K562 (cell line): ENCODE measurements around the gene ARHGAP9. TPM values are rescaled to one million over a fixed set of nuclear protein-coding genes. Genes with fewer than 3 reads are reported as not detected.

Source experiments
- ATAC-seq: fragments of 200-7000 bp; cut with Tn5 transposase; 3 replicates; pipeline ENCODE4 v1.9.1; 2020; ENCODE audit warnings: moderate library complexity
- BruUV-seq: library from RNA; stranded (reverse); fragments of 400-500 nt; replicated peaks from 2 replicates; lab custom pipeline; 2021; lab: Mats Ljungman, UMichigan
- CTCF ChIA-PET: fragments of 300-600 bp; formaldehyde crosslinking; extraction: SDS; loops from one replicate; lab custom pipeline; 2021; ENCODE audit warnings: low intra/inter-chr PET ratio; lab: Yijun Ruan, JAX
- POLR2A ChIA-PET: fragments of 300-600, 350-650 bp; sonication (Branson Sonifier 250); formaldehyde crosslinking; extraction: SDS; loops from one replicate; lab custom pipeline; 2021; ENCODE audit warnings: antibody characterized with exemption, inconsistent platforms; lab: Yijun Ruan, JAX
- DNase-seq, 4 experiments: peaks; one replicate each; pipeline versions ENCODE4 v3.0.0 to v3.0.0-alpha.2; 2011 to 2018; ENCODE audit warnings: low spot score in 3 of 4, mixed read lengths in 3 of 4; ENCODE audit errors: extremely low read depth in 1 of 4
- FAIRE-seq: peaks from 2 replicates; lab custom pipeline; 2011; peaks lifted over from hg19 to GRCh38; lab: Jason Lieb, UNC
- H2AFZ ChIP-seq: 2 replicates; pipeline ENCODE4 v1.6.0; 2011; ENCODE audit warnings: low read depth, low read length, control low read depth, inconsistent platforms
- H3K27ac ChIP-seq: fragments of 200-600 bp; 3 replicates; pipeline ENCODE4 v1.8.0; 2011; ENCODE audit warnings: low read depth, mild to moderate bottlenecking, control low read depth, inconsistent platforms, low read length, moderate library complexity, mixed read lengths; ENCODE audit errors: extremely low read depth
- H3K27me3 ChIP-seq, 2 experiments: fragments of 300-600 bp in 1 of 2; 2 replicates in 1 of 2; 3 replicates in 1 of 2; pipeline versions ENCODE4 v1.6.0 to v1.8.0; 2011; ENCODE audit warnings: inconsistent platforms in 2 of 2, low read length in 2 of 2, mild to moderate bottlenecking in 1 of 2, mixed read lengths in 1 of 2, moderate library complexity in 1 of 2; ENCODE audit not compliant: control insufficient read depth in 2 of 2, insufficient read depth in 2 of 2
- H3K36me3 ChIP-seq: fragments of 300-600 bp; 3 replicates; pipeline ENCODE4 v1.8.0; 2011; ENCODE audit warnings: mild to moderate bottlenecking, low read length, inconsistent platforms; ENCODE audit not compliant: control insufficient read depth, insufficient read depth
- H3K4me1 ChIP-seq, 2 experiments: fragments of 200-600 bp in 1 of 2; replicated peaks in 1 of 2; 2 replicates in 1 of 2; 3 replicates in 1 of 2; pipeline versions ENCODE4 v1.5.1 to v1.8.0; 2011; ENCODE audit warnings: inconsistent platforms in 2 of 2, low read length in 2 of 2, mild to moderate bottlenecking in 1 of 2, mixed read lengths in 1 of 2, moderate library complexity in 1 of 2; ENCODE audit not compliant: control insufficient read depth in 2 of 2, insufficient read depth in 2 of 2
- H3K4me2 ChIP-seq: 2 replicates; pipeline ENCODE4 v1.6.1; 2011; ENCODE audit warnings: low read length, control low read depth, inconsistent platforms, mixed read lengths; ENCODE audit not compliant: insufficient read depth
- H3K4me3 ChIP-seq: fragments of 200-600 bp; sonication (generic), shearing (Covaris generic); 2 replicates; pipeline ENCODE4 v1.5.1; 2016; ENCODE audit warnings: control low read depth, inconsistent platforms
- H3K79me2 ChIP-seq: fragments of 200-600 bp; 3 replicates; pipeline ENCODE4 v1.8.0; 2011; ENCODE audit warnings: low read length, inconsistent platforms; ENCODE audit not compliant: control insufficient read depth, insufficient read depth
- H3K9ac ChIP-seq, 2 experiments: 2 replicates each; pipeline versions ENCODE4 v1.6.0 to v1.6.1; 2011; ENCODE audit warnings: low read depth in 2 of 2, low read length in 2 of 2, control low read depth in 1 of 2, inconsistent platforms in 1 of 2, mild to moderate bottlenecking in 1 of 2, mixed read lengths in 1 of 2; ENCODE audit not compliant: insufficient read depth in 1 of 2
- H3K9me1 ChIP-seq: one replicate; pipeline ENCODE4 v1.6.0; 2011; ENCODE audit warnings: inconsistent platforms, mild to moderate bottlenecking, low read length, moderate library complexity; ENCODE audit not compliant: control insufficient read depth, insufficient read depth
- H3K9me3 ChIP-seq: replicated peaks from 2 replicates; pipeline ENCODE4 v1.5.1; 2011; ENCODE audit warnings: low read depth, low read length, inconsistent platforms; ENCODE audit not compliant: control insufficient read depth, insufficient read depth
- H4K20me1 ChIP-seq: replicated peaks from 2 replicates; pipeline ENCODE4 v1.6.1; 2011; ENCODE audit warnings: low read length, inconsistent platforms, mixed read lengths; ENCODE audit not compliant: control insufficient read depth, insufficient read depth
- ZFX ChIP-seq: sonication (generic); formaldehyde crosslinking; IDR thresholded peaks from 2 replicates; pipeline ENCODE4 v1.8.0; 2022; ENCODE audit warnings: mild to moderate bottlenecking, missing genetic modification reagents, moderate library complexity
- ZNF143 ChIP-seq: sonication (generic); formaldehyde crosslinking; IDR thresholded peaks from 2 replicates; pipeline ENCODE4 v1.9.0; 2022; ENCODE audit warnings: mild to moderate bottlenecking, missing genetic modification reagents
- ZNF175 ChIP-seq: fragments of 200-800 bp; sonication (Bioruptor generic); IDR thresholded peaks from 2 replicates; pipeline ENCODE4 v1.6.1; 2016; ENCODE audit warnings: low read depth, mild to moderate bottlenecking, missing genetic modification characterization, missing compliant biosample characterization
- WGBS: fragments of 100-300 bp; shearing (Covaris generic); methylation state at CpG from one replicate; pipeline ENCODE4 v1.1.6; 2016; ENCODE audit warnings: low coverage, mixed read lengths; ENCODE audit not compliant: insufficient coverage; ENCODE audit errors: missing lambda C conversion rate; 5-methylcytosine and 5-hydroxymethylcytosine counted together
- in situ Hi-C: fragments of 300-500 bp; cut with MboI; formaldehyde crosslinking; loops from 4 replicates; pipeline ENCODE4 v1.15.0; 2018; ENCODE audit warnings: inconsistent platforms, mixed read lengths
- intact Hi-C: fragments of 100-400 bp; cut with micrococcal nuclease; formaldehyde crosslinking; loops from 2 replicates; pipeline ENCODE4 v1.14.2; 2022
- polyA plus RNA-seq, 8 experiments: library from polyadenylated mRNA; depleted of rRNA in 4 of 8; stranded (reverse) in 5 of 8; unstranded in 3 of 8; fragments of >200 nt; fragmentation: Nextera tagmentation in 2 of 8; fragmentation: Illumina TruSeq in 1 of 8; extraction: Ambion mirVana in 2 of 8; extraction: Trizol in 1 of 8; gene quantifications; 2 replicates each; pipeline versions ENCODE4 v1.2.1 to v1.2.3, GENCODE V29; 2011 to 2014; ENCODE audit warnings: inconsistent platforms in 1 of 8, missing spikeins in 1 of 8
- total RNA-seq, 7 experiments: library from RNA; depleted of rRNA in 6 of 7; stranded (reverse); fragments of >200 nt in 6 of 7; fragmentation: Illumina TruSeq in 2 of 7; extraction: Trizol in 2 of 7; gene quantifications; 2 replicates each; pipeline versions ENCODE4 v1.2.1 to v1.2.3, GENCODE V29; 2011 to 2021; ENCODE audit warnings: low replicate concordance in 1 of 7
- TF ChIP-seq, protein P1 (sequence below): sonication (generic); formaldehyde crosslinking; IDR thresholded peaks from 2 replicates; pipeline ENCODE4 v1.9.0; 2022; ENCODE audit warnings: mild to moderate bottlenecking, missing genetic modification reagents

Gene ARHGAP9
- total and polyA plus RNA-seq, 9 of the 15 experiments (the other 6 are each of a cell fraction or from before 2014, with no cell fraction given), result 1.5 to 10.2 (median 5.1) TPM

DNA sequence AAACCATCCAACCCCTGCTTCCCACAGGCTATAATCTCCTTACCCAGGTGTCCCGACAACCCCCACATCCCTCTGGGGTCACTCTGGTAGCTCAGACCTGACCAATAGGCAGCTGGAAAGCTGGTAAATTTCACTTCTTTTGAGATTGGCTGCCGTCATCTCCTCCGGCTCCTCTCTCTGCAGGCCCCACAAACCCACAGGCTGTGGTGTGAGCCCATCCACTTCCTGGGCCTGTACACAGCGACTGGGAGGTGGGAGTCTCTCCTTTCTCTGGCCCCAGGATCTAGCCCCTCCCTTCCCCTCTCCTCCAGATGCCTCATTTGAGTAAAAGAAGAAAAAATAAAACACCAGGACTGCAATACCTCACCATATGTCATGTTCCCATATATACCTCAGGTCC, 44.4 kb downstream of the ARHGAP9 start:
- in situ Hi-C loops, result no loop called here
- BruUV-seq, result no TSS peak
- Histone ChIP-seq H2AFZ (peak overlapping the region; percentile 70), H3K4me2 (no peak overlapping the region), H3K9me1 (no peaks in the 10 kb centered on the region), H3K4me1 (peaks cover 9 to 13% of the 10 kb centered on the region in 2 experiments; a peak in 4 of 5 replicates), H3K27ac (no peak overlapping the region), H3K27me3 (no peaks in the 10 kb centered on the region), H3K4me3 (no peak overlapping the region), H3K9me3 (no peaks in the 10 kb centered on the region), H4K20me1 (no peaks in the 10 kb centered on the region), H3K9ac (peak overlapping the region in 1 of 2 experiments; percentile 63; a peak in 2 of 4 replicates), H3K79me2 (peaks cover 9% of the 10 kb centered on the region; the same call in 1 of the 3 replicates), H3K36me3 (no peaks in the 10 kb centered on the region)
- intact Hi-C loops, result no loop called here
- POLR2A ChIA-PET, result interaction anchor here (0.6 to 1.3 kb wide), 6 partner anchors 11 to 506 kb away, joined by 3 to 8 read pairs (median 3); partner anchors contain the start of gene ATP23
- CTCF ChIA-PET, result interaction anchor here (0.6 kb wide), 1 partner anchor 132 kb away, joined by 3 read pairs; no protein-coding TSS in a partner anchor
- TF ChIP-seq ZNF175 (CRISPR knock-in tag), result no peak
- 0 out of 2 replicates have a peak, but pooled peaks have one; percentile 42 for TF ChIP-seq ZNF143 (CRISPR knock-in tag)
- TF ChIP-seq, protein P1, sequence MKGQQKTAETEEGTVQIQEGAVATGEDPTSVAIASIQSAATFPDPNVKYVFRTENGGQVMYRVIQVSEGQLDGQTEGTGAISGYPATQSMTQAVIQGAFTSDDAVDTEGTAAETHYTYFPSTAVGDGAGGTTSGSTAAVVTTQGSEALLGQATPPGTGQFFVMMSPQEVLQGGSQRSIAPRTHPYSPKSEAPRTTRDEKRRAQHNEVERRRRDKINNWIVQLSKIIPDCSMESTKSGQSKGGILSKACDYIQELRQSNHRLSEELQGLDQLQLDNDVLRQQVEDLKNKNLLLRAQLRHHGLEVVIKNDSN (CRISPR knock-in tag), result no peak
- peak; percentile 36 for TF ChIP-seq ZFX
- FAIRE-seq, result no peak
- peak in 1 of 4 experiments; percentile 23 for DNase-seq
- WGBS, result 64% methylated on average over 3 of the region's 4 CpGs
- peak; percentile 9; the same call in 1 of the 3 replicates for ATAC-seq
